Neural progenitor cell (in vitro differentiated cells): ENCODE measurements around the gene ZKSCAN5. TPM values are rescaled to one million over a fixed set of nuclear protein-coding genes. Genes with fewer than 3 reads are reported as not detected.
A peak's percentile ranks its signal among the peaks of the same experiment; 100 is the strongest.

Experiments
- DNase-seq: peaks from one replicate; pipeline ENCODE4 v3.0.0-alpha.2; 2016; ENCODE audit warnings: low spot score
- H2AFZ ChIP-seq: fragments of 200-600 bp; sonication (generic); replicated peaks from 2 replicates; pipeline ENCODE4 v1.6.1; 2016; ENCODE audit warnings: antibody characterized with exemption
- H3F3A ChIP-seq: fragments of 200-600 bp; sonication (generic); 2 replicates; pipeline ENCODE4 v1.6.1; 2016; ENCODE audit warnings: antibody characterized with exemption, low read depth
- H3K27ac ChIP-seq: fragments of 200-600 bp; sonication (generic); 2 replicates; pipeline ENCODE4 v1.5.1; 2016; ENCODE audit warnings: mild to moderate bottlenecking
- H3K27me3 ChIP-seq: fragments of 200-600 bp; sonication (generic); 2 replicates; pipeline ENCODE4 v1.6.1; 2016; ENCODE audit warnings: mild to moderate bottlenecking, moderate library complexity
- H3K36me3 ChIP-seq: fragments of 200-600 bp; sonication (generic); 2 replicates; pipeline ENCODE4 v1.5.1; 2016
- H3K4me1 ChIP-seq: fragments of 200-600 bp; sonication (generic); 2 replicates; pipeline ENCODE4 v1.6.1; 2016; ENCODE audit warnings: mixed run types
- H3K4me2 ChIP-seq: fragments of 200-600 bp; sonication (generic); 2 replicates; pipeline ENCODE4 v1.6.1; 2016
- H3K4me3 ChIP-seq: fragments of 200-600 bp; sonication (generic); 2 replicates; pipeline ENCODE4 v1.5.1; 2016
- H3K79me2 ChIP-seq: fragments of 200-600 bp; sonication (generic); 2 replicates; pipeline ENCODE4 v1.6.1; 2016; ENCODE audit warnings: low read depth
- H3K9ac ChIP-seq: fragments of 200-600 bp; sonication (generic); 2 replicates; pipeline ENCODE4 v1.6.1; 2016
- H3K9me3 ChIP-seq: fragments of 200-600 bp; sonication (generic); 2 replicates; pipeline ENCODE4 v1.5.1; 2016; ENCODE audit warnings: low read depth
- H4K20me1 ChIP-seq: fragments of 200-600 bp; sonication (generic); 2 replicates; pipeline ENCODE4 v1.6.1; 2016; ENCODE audit warnings: low read depth
- H3K27ac Mint-ChIP-seq: 3 replicates; pipeline ENCODE4 v1.8.0; 2021; ENCODE audit warnings: mixed read lengths
- H3K27me3 Mint-ChIP-seq: 2 replicates; pipeline ENCODE4 v1.8.0; 2022; ENCODE audit warnings: low read depth, mild to moderate bottlenecking, inconsistent platforms, moderate library complexity, mixed read lengths; ENCODE audit not compliant: insufficient read depth
- H3K36me3 Mint-ChIP-seq: 3 replicates; pipeline ENCODE4 v1.8.0; 2021; ENCODE audit warnings: mixed read lengths
- H3K4me1 Mint-ChIP-seq: 3 replicates; pipeline ENCODE4 v1.8.0; 2021; ENCODE audit warnings: mixed read lengths
- H3K4me3 Mint-ChIP-seq: 3 replicates; pipeline ENCODE4 v1.8.0; 2021; ENCODE audit warnings: mild to moderate bottlenecking, moderate library complexity, mixed read lengths
- H3K9me3 Mint-ChIP-seq: 3 replicates; pipeline ENCODE4 v1.8.0; 2020; ENCODE audit warnings: mixed read lengths
- EZH2 ChIP-seq: fragments of 200-600 bp; sonication (generic); IDR thresholded peaks from 2 replicates; pipeline ENCODE4 v1.6.1; 2017; ENCODE audit warnings: antibody characterized with exemption, mild to moderate bottlenecking, moderate library complexity
- EZH2phosphoT487 ChIP-seq: fragments of 200-600 bp; sonication (generic); IDR thresholded peaks from 2 replicates; pipeline ENCODE4 v1.6.1; 2017; ENCODE audit warnings: antibody characterized with exemption
- total RNA-seq: library from RNA; depleted of rRNA; stranded (reverse); fragments of >200 nt; gene quantifications from 2 replicates; pipeline ENCODE4 v1.2.3, GENCODE V29; 2015; ENCODE audit warnings: low replicate concordance
- TF ChIP-seq, protein P1 (sequence below): fragments of 200-600 bp; sonication (generic); IDR thresholded peaks from 2 replicates; pipeline ENCODE4 v1.5.1; 2017; ENCODE audit warnings: antibody characterized with exemption, mild to moderate bottlenecking

Gene ZKSCAN5
- total RNA-seq, 1 donor from 2014 or later, result 23.3 TPM

DNA sequence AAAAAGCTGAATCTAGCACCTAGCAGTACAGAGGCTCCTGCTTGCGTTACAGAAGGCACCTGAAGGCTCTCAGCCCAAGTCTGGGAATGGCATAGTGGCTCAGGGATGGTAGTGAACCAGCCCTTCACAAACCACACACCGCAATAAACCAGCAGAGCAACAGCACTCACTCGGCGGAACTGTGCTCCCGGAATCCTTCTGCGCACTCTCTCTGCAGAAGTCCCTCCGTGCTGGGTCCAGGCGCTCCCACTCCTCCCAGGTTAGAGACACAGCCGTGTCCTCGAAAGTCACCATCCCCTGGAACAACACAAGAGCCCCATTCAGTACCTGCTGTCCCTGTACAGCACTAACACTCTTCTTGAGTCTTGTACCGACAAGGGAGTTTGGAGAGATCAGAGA is 5.9 kb upstream of the ZKSCAN5 start:
- peaks cover 18% of the 10 kb centered on the region for H3F3A ChIP-seq
- H3K4me1 Mint-ChIP-seq, result peaks cover 25% of the 10 kb centered on the region
- H3K36me3 Mint-ChIP-seq, result peaks cover 28% of the 10 kb centered on the region
- H2AFZ ChIP-seq, result no peak overlapping the region
- peaks cover 12% of the 10 kb centered on the region for H3K4me1 ChIP-seq
- peak overlapping the region; percentile 80 for H3K4me2 ChIP-seq
- peaks cover 20% of the 10 kb centered on the region for H4K20me1 ChIP-seq
- H3K79me2 ChIP-seq, result peaks cover 55% of the 10 kb centered on the region
- DNase-seq, result no peak
- peak overlapping the region; percentile 84 for H3K4me3 ChIP-seq
- H3K9me3 Mint-ChIP-seq, result peaks cover 12% of the 10 kb centered on the region
- peak overlapping the region; percentile 100 for H3K4me3 Mint-ChIP-seq
- H3K9me3 ChIP-seq, result no peaks in the 10 kb centered on the region
- TF ChIP-seq, protein P1, sequence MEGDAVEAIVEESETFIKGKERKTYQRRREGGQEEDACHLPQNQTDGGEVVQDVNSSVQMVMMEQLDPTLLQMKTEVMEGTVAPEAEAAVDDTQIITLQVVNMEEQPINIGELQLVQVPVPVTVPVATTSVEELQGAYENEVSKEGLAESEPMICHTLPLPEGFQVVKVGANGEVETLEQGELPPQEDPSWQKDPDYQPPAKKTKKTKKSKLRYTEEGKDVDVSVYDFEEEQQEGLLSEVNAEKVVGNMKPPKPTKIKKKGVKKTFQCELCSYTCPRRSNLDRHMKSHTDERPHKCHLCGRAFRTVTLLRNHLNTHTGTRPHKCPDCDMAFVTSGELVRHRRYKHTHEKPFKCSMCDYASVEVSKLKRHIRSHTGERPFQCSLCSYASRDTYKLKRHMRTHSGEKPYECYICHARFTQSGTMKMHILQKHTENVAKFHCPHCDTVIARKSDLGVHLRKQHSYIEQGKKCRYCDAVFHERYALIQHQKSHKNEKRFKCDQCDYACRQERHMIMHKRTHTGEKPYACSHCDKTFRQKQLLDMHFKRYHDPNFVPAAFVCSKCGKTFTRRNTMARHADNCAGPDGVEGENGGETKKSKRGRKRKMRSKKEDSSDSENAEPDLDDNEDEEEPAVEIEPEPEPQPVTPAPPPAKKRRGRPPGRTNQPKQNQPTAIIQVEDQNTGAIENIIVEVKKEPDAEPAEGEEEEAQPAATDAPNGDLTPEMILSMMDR, result no peak
- no peak for TF ChIP-seq EZH2phosphoT487
- no peak for TF ChIP-seq EZH2
- H3K9ac ChIP-seq, result peak overlapping the region; percentile 52
- peaks cover under 1% of the 10 kb centered on the region for H3K27me3 Mint-ChIP-seq
- peaks cover 7% of the 10 kb centered on the region for H3K36me3 ChIP-seq
- H3K27ac ChIP-seq, result no peak overlapping the region
- no peaks in the 10 kb centered on the region for H3K27me3 ChIP-seq
- H3K27ac Mint-ChIP-seq, result peak overlapping the region; percentile 36

GRCh38 chr7:99499371-99499720 is 5.1 kb upstream of the ZKSCAN5 start:
- H3K27me3 ChIP-seq, result no peaks in the 10 kb centered on the region
- no peak for DNase-seq
- TF ChIP-seq EZH2phosphoT487, result no peak
- TF ChIP-seq, protein P1, result no peak
- no peak for TF ChIP-seq EZH2
- H3K4me1 ChIP-seq, result peaks cover 12% of the 10 kb centered on the region
- peak overlapping the region; percentile 84 for H3K9ac ChIP-seq
- H3K79me2 ChIP-seq, result peaks cover 55% of the 10 kb centered on the region
- peaks cover 18% of the 10 kb centered on the region for H3F3A ChIP-seq
- no peak overlapping the region for H2AFZ ChIP-seq
- peaks cover 20% of the 10 kb centered on the region for H3K36me3 Mint-ChIP-seq
- peaks cover 25% of the 10 kb centered on the region for H3K4me1 Mint-ChIP-seq
- H3K4me2 ChIP-seq, result peak overlapping the region; percentile 80
- H3K27ac Mint-ChIP-seq, result peak overlapping the region; percentile 69
- H3K9me3 Mint-ChIP-seq, result peaks cover 4% of the 10 kb centered on the region
- peak overlapping the region; percentile 84 for H3K4me3 ChIP-seq
- no peaks in the 10 kb centered on the region for H3K27me3 Mint-ChIP-seq
- no peaks in the 10 kb centered on the region for H3K9me3 ChIP-seq
- no peak overlapping the region for H3K27ac ChIP-seq
- peak overlapping the region; percentile 100 for H3K4me3 Mint-ChIP-seq
- no peaks in the 10 kb centered on the region for H3K36me3 ChIP-seq
- H4K20me1 ChIP-seq, result peaks cover 20% of the 10 kb centered on the region

DNA sequence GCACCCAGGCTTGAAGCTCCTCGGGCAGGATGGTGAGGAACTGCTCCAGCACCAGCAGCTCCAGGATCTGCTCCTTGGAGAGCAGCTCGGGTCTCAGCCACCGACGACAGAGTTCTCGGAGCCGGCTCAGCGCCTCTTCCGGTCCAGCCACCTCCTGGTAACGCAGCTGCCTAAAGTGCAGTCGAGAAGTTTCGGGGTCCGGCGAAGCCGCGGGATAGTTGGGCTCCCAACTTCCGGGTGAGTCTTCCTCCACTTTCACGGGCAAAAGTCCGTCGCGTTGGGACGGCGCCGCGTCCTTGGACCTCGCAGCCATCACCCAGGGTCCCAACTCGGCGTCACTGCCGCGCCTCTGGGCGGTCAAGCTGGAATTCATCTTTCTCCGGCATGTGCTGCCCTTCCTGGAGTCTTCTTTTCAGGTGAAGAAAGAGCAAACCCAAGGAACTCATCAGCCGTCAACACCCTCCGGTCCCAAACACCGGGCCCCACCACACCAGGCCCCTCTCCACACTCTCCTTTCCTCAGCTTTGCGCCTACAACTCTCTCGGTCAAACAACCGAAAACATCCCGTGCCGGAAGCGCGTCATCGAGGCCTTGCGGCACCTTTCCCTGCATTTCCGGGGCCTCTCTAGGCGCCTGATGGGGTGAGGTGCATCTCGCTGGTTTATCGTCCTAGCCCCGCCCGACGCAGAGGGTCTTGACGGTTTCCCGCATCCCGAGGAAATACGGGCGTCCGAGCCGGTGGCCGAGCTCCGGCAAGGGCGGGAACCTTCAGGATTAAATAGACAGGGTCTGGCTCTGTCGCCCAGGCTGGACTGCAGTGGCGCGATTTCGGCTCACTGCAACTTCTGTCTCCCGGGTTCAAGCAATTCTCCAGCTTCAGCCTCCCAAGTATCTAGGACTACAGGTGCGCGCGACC is 4.5 kb upstream of the ZKSCAN5 start, which contains the start of gene ZNF394:
TSS of gene ZNF394 (minus strand) at position 561 of the 916 bp plus-strand sequence. CDS start at position 373, 188 bp downstream.
- peak within 1 kb of the TSS; percentile 84 for H3K4me3 ChIP-seq
- peaks cover 12% of the 10 kb centered on the region for H3K4me1 ChIP-seq
- H3K36me3 ChIP-seq, result no peaks in the 10 kb centered on the region
- H3K27me3 ChIP-seq, result no peaks in the 10 kb centered on the region
- H3K9me3 ChIP-seq, result no peaks in the 10 kb centered on the region
- H3F3A ChIP-seq, result peaks cover 18% of the 10 kb centered on the region
- H3K79me2 ChIP-seq, result peaks cover 55% of the 10 kb centered on the region
- H3K9ac ChIP-seq, result peak within 1 kb of the TSS; percentile 84
- Mint-ChIP-seq H3K27ac (peak within 1 kb of the TSS; percentile 72), H3K27me3 (peaks cover 4% of the 10 kb centered on the region), H3K4me3 (peak within 1 kb of the TSS; percentile 100), H3K36me3 (peaks cover 18% of the 10 kb centered on the region), H3K4me1 (peaks cover 25% of the 10 kb centered on the region), H3K9me3 (peaks cover under 1% of the 10 kb centered on the region)
- H3K27ac ChIP-seq, result peak within 1 kb of the TSS; percentile 81
- H2AFZ ChIP-seq, result peak within 1 kb of the TSS; percentile 90
- H4K20me1 ChIP-seq, result peaks cover 20% of the 10 kb centered on the region
- DNase-seq, result peak; percentile 98
- peak within 1 kb of the TSS; percentile 80 for H3K4me2 ChIP-seq
- TF ChIP-seq EZH2phosphoT487 (no peak), EZH2 (peak; percentile 9)
- TF ChIP-seq, protein P1, result peak; percentile 7
